Vagina (tissue), 2 donors: Measurements from ENCODE around the gene TSHR. TPM values are rescaled to one million over a fixed set of nuclear protein-coding genes. Genes with fewer than 3 reads are reported as not detected.
A peak's percentile ranks its signal among the peaks of the same experiment; 100 is the strongest.

Experiments
- DNase-seq, 2 donors: peaks; one replicate each; pipeline ENCODE4 v3.0.0-alpha.2; 2017; ENCODE audit errors: extremely low spot score in 2 of 2
- H3K27ac ChIP-seq: fragments of 200-600 bp; sonication (generic); one replicate; pipeline ENCODE4 v1.5.1; 2019
- H3K27me3 ChIP-seq: fragments of 200-600 bp; sonication (generic); one replicate; pipeline ENCODE4 v1.5.1; 2019
- H3K36me3 ChIP-seq, 2 donors: fragments of 200-600 bp; sonication (generic); one replicate each; pipeline ENCODE4 v1.5.1; 2017 to 2019
- H3K4me1 ChIP-seq: fragments of 200-600 bp; sonication (generic); one replicate; pipeline ENCODE4 v1.5.1; 2019
- H3K4me3 ChIP-seq, 2 donors: fragments of 200-600 bp; sonication (generic); 1 replicate in 1 of 2; 2 replicates in 1 of 2; pipeline ENCODE4 v1.5.1; 2016 to 2019
- H3K9me3 ChIP-seq: fragments of 200-600 bp; sonication (generic); one replicate; pipeline ENCODE4 v1.5.1; 2019
- POLR2A ChIP-seq, 2 donors: fragments of 450-650 bp; IDR thresholded peaks; one replicate each; pipeline ENCODE4 v1.6.1; 2017; ENCODE audit warnings: antibody characterized with exemption in 2 of 2, mild to moderate bottlenecking in 2 of 2, moderate library complexity in 2 of 2
- POLR2AphosphoS5 ChIP-seq, 2 donors: sonication (generic); formaldehyde crosslinking; IDR thresholded peaks; one replicate each; pipeline ENCODE4 v1.9.0; 2017; ENCODE audit warnings: antibody characterized with exemption in 2 of 2, mild to moderate bottlenecking in 2 of 2, low read depth in 1 of 2; ENCODE audit not compliant: insufficient read depth in 1 of 2
- intact Hi-C: fragments of 100-400 bp; cut with DNase I; formaldehyde crosslinking; loops from one replicate; pipeline ENCODE4 v1.15.1; 2023
- total RNA-seq: library from RNA; depleted of rRNA; stranded (reverse); fragments of >200 nt; gene quantifications from one replicate; pipeline ENCODE4 v1.2.3, GENCODE V29; 2016
- TF ChIP-seq, protein P1 (sequence below), 3 experiments: fragments of 450-650 bp in 2 of 3; fragments of 200-600 bp in 1 of 3; sonication (generic) in 1 of 3; IDR thresholded peaks; one replicate each; pipeline ENCODE4 v1.5.1; 2017 to 2019; ENCODE audit warnings: antibody characterized with exemption in 3 of 3, mild to moderate bottlenecking in 2 of 3, moderate library complexity in 2 of 3

Gene TSHR
- total RNA-seq, 1 donor from 2014 or later = not detected

DNA sequence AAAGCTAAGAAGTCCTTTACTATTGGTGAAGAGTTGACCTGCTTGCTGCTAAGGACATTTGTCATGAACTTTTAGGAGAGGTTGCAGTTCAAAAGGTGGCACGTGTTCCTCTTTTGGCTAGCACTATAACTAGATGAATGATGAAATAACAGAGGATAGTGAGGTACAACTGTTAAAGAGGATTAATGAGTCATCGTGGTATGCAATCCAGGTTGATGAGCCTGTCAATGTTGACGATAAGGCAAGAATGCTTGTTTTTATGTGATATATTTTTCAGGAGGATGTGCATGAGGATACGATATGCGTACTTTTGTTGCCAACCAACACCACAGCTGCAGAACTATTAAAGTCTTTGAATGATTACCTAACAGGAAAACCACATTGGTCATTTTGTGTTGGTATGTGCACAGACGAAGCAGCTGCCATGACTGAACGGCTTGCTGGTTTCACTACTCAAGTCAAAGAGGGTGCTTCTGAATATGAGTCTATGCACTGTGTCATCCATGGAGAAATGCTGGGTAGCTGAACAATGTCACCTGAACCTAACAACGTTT is 24.5 kb upstream of the TSHR start:
- H3K9me3 ChIP-seq = no peaks in the 10 kb centered on the region
- intact Hi-C loops = no loop called here
- H3K27me3 ChIP-seq = no peaks in the 10 kb centered on the region
- no peaks in the 10 kb centered on the region for H3K4me1 ChIP-seq
- no peaks in the 10 kb centered on the region for H3K36me3 ChIP-seq
- no peak for DNase-seq
- peak in 1 of 2 donors; percentile 8 for TF ChIP-seq POLR2AphosphoS5 (IDR thresholded peaks at IDR 0.05; ENCODE audit: insufficient read depth in 1 of 2, low read depth in 1 of 2)
- no peak for TF ChIP-seq POLR2A (IDR thresholded peaks at IDR 0.05)
- H3K27ac ChIP-seq = no peak overlapping the region
- no peak overlapping the region for H3K4me3 ChIP-seq

DNA sequence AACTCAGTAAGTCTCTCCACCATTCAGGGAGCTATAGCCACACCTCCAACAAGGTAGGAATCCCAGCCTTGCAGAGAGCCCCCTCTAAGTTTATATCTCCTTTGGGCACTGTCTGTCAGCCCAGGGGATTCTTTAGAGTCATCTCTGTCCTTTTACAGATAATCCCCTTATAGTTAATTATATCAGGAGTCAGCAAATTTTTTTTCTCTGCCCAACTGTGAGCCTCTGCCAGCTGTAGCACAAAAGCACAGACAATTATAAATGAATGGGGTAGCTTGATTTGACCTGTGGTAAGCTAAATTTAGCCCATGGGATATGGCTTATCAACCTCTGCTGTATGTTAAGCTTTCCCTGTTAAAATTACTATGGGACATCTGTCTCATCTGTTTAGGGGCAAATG is 22.1 kb upstream of the TSHR start:
- no peaks in the 10 kb centered on the region for H3K9me3 ChIP-seq
- TF ChIP-seq POLR2A (IDR thresholded peaks at IDR 0.05) (no peak), POLR2AphosphoS5 (IDR thresholded peaks at IDR 0.05; ENCODE audit: insufficient read depth in 1 of 2, low read depth in 1 of 2) (no peak)
- TF ChIP-seq, protein P1, sequence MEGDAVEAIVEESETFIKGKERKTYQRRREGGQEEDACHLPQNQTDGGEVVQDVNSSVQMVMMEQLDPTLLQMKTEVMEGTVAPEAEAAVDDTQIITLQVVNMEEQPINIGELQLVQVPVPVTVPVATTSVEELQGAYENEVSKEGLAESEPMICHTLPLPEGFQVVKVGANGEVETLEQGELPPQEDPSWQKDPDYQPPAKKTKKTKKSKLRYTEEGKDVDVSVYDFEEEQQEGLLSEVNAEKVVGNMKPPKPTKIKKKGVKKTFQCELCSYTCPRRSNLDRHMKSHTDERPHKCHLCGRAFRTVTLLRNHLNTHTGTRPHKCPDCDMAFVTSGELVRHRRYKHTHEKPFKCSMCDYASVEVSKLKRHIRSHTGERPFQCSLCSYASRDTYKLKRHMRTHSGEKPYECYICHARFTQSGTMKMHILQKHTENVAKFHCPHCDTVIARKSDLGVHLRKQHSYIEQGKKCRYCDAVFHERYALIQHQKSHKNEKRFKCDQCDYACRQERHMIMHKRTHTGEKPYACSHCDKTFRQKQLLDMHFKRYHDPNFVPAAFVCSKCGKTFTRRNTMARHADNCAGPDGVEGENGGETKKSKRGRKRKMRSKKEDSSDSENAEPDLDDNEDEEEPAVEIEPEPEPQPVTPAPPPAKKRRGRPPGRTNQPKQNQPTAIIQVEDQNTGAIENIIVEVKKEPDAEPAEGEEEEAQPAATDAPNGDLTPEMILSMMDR (IDR thresholded peaks at IDR 0.05) = no peak

DNA sequence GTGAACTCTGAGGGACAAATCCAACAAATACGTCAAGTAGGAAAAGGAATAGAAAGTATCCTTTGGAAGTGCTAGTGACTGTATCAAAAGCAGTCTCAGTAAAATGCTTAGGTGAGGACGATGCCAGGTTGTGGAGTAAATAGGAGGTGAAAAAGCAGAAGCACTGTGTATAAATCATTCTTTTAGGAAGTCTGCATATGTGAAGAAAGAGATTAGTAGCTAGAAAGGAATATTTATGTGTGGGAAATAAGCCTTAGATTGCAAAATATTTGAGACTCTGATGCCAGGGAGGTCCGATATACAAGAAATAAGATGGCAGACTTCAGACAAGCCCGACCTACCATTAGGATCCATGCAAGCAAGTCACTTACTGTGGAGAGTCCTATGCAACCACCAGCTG is 21.7 kb upstream of the TSHR start:
- no peak for DNase-seq
- Histone ChIP-seq H3K27ac (no peak overlapping the region), H3K36me3 (no peaks in the 10 kb centered on the region), H3K9me3 (no peaks in the 10 kb centered on the region), H3K4me1 (no peaks in the 10 kb centered on the region), H3K27me3 (no peaks in the 10 kb centered on the region), H3K4me3 (no peak overlapping the region)
- intact Hi-C loops = no loop called here
- no peak for TF ChIP-seq POLR2A (IDR thresholded peaks at IDR 0.05)
- no peak for TF ChIP-seq POLR2AphosphoS5 (IDR thresholded peaks at IDR 0.05; ENCODE audit: insufficient read depth in 1 of 2, low read depth in 1 of 2)
- TF ChIP-seq, protein P1 (IDR thresholded peaks at IDR 0.05) = no peak

More for the DNA sequence above, 22.1 kb upstream of the TSHR start:
- Histone ChIP-seq H3K36me3 (no peaks in the 10 kb centered on the region), H3K4me1 (no peaks in the 10 kb centered on the region), H3K27me3 (no peaks in the 10 kb centered on the region), H3K4me3 (no peak overlapping the region), H3K27ac (no peak overlapping the region)
- DNase-seq = no peak
- intact Hi-C loops = no loop called here

DNA sequence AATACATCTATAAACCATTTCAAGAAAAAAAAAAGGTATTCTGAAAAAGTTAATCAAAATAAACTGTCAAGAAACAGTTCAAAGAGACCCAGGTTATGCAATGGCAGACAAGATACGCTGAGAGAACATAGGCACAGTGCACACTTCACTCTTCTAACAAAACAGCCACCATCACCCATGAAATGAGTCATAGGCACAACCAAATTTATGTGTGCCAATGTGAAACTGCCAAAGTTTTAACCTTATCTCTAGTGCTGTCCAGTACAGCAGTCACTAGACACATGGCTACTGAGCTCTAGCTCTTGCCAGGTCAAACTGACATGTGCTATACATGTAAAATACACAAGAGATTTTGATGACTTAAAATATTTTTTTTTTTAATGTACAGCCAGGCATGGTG is 15.3 kb upstream of the TSHR start:
- H3K9me3 ChIP-seq = no peaks in the 10 kb centered on the region
- no peaks in the 10 kb centered on the region for H3K27me3 ChIP-seq
- DNase-seq = no peak
- no peak for TF ChIP-seq POLR2A (IDR thresholded peaks at IDR 0.05)
- TF ChIP-seq POLR2AphosphoS5 (IDR thresholded peaks at IDR 0.05; ENCODE audit: insufficient read depth in 1 of 2, low read depth in 1 of 2) = no peak
- H3K4me3 ChIP-seq = no peak overlapping the region
- H3K27ac ChIP-seq = no peak overlapping the region
- H3K4me1 ChIP-seq = peaks cover 14% of the 10 kb centered on the region
- H3K36me3 ChIP-seq = no peaks in the 10 kb centered on the region
- intact Hi-C loops = no loop called here

DNA sequence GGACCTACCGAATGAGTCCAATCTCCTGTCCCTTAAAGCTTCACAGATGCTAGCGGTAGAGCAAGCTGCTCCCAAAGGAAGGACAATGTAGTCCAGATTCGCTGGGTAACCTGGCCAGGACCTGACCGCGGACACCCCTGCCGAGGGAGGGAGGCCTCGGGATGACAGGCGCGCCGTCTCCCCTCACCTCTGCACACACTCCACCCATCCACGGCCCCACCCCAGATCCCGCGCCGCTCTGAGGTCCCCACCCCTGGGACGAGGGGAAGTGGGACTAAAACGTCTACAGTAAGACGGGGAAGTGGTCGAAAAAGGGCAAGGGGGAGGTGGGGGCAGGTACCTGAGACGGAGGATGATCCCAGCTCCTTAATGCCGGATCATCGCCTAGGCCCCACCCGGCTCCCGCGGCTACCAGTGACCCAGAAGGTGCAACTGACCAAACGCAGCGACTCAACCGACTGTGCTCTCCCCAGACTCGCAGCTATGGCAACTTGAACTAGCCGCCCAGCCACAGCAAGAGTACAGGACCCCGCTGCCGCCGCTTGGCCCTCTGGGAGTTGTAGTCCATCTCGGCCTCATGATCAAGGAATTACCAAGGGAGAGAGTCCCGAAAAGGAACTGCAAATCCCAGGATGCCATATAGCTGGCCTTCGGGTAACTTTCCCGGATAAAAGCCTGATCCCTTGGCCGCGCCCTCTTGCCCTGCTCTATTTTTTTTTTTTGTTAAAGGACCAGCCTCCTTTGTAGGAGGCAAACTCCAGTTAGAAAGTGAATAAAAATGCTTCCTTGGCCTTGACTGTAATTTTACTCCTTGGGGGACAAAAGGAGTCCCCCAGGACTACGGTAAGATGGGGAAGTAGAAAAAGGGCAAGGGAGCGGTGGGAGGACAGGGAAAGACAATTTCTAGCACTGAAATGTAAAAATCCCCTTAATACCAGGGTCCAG is 13.9 kb upstream of the TSHR start, which contains the start of gene CEP128:
CEP128 (minus strand) TSS at position 498 of the 945 bp plus-strand sequence.
- peak; percentile 57 to 92 for TF ChIP-seq POLR2AphosphoS5 (IDR thresholded peaks at IDR 0.05; ENCODE audit: insufficient read depth in 1 of 2, low read depth in 1 of 2)
- TF ChIP-seq, protein P1 (IDR thresholded peaks at IDR 0.05) = no peak
- intact Hi-C loops = no loop called here
- Histone ChIP-seq H3K27me3 (no peaks in the 10 kb centered on the region), H3K4me3 (peak within 1 kb of the TSS; percentile 64 to 76), H3K27ac (peak within 1 kb of the TSS; percentile 60), H3K9me3 (no peaks in the 10 kb centered on the region), H3K36me3 (no peaks in the 10 kb centered on the region), H3K4me1 (peaks cover 14% of the 10 kb centered on the region)
- DNase-seq = peak in 1 of 2 donors; percentile 95
